Fibroblast of lung (primary cell): ENCODE measurements around the gene PDE4D. TPM values are rescaled to one million over a fixed set of nuclear protein-coding genes. Genes with fewer than 3 reads are reported as not detected.

Experiments used
- DNase-seq, 2 donors: peaks; one replicate each; pipeline versions ENCODE4 v3.0.0 to v3.0.0-alpha.2; 2010; ENCODE audit warnings: low read depth in 2 of 2
- H2AFZ ChIP-seq: 2 replicates; pipeline ENCODE4 v1.5.1; 2012; ENCODE audit warnings: low read length, control low read depth, inconsistent platforms
- H3K27ac ChIP-seq: 2 replicates; pipeline ENCODE4 v1.5.1; 2011; ENCODE audit warnings: low read length, control low read depth; ENCODE audit not compliant: insufficient read depth
- H3K27me3 ChIP-seq: 2 replicates; pipeline ENCODE4 v1.5.1; 2011; ENCODE audit warnings: mild to moderate bottlenecking, low read length; ENCODE audit not compliant: control insufficient read depth, insufficient read depth
- H3K36me3 ChIP-seq: 2 replicates; pipeline ENCODE4 v1.5.1; 2011; ENCODE audit warnings: low read length; ENCODE audit not compliant: control insufficient read depth, insufficient read depth
- H3K4me1 ChIP-seq: 2 replicates; pipeline ENCODE4 v1.5.1; 2011; ENCODE audit warnings: low read length; ENCODE audit not compliant: control insufficient read depth, insufficient read depth; ENCODE audit errors: extremely low read depth
- H3K4me2 ChIP-seq: 2 replicates; pipeline ENCODE4 v1.5.1; 2011; ENCODE audit warnings: low read length, control low read depth; ENCODE audit not compliant: insufficient read depth; ENCODE audit errors: extremely low read depth
- H3K4me3 ChIP-seq, 4 experiments: fragments of 200-600 bp in 1 of 4; sonication (generic) in 1 of 4; replicated peaks in 1 of 4; 2 replicates each; pipeline ENCODE4 v1.5.1; 2011 to 2016; ENCODE audit warnings: low read length in 4 of 4, low read depth in 3 of 4, mild to moderate bottlenecking in 3 of 4, control low read depth in 2 of 4, inconsistent platforms in 1 of 4, mixed read lengths in 1 of 4; ENCODE audit not compliant: insufficient read depth in 1 of 4; ENCODE audit errors: control extremely low read depth in 1 of 4
- H3K79me2 ChIP-seq: 2 replicates; pipeline ENCODE4 v1.5.1; 2012; ENCODE audit warnings: mild to moderate bottlenecking, low read length, inconsistent platforms; ENCODE audit not compliant: control insufficient read depth, insufficient read depth
- H3K9ac ChIP-seq: 2 replicates; pipeline ENCODE4 v1.5.1; 2011; ENCODE audit warnings: mild to moderate bottlenecking, low read length, control low read depth; ENCODE audit not compliant: insufficient read depth
- H3K9me3 ChIP-seq: 2 replicates; pipeline ENCODE4 v1.5.1; 2012; ENCODE audit warnings: low read depth, low read length; ENCODE audit not compliant: control insufficient read depth, insufficient read depth
- H4K20me1 ChIP-seq: 2 replicates; pipeline ENCODE4 v1.5.1; 2011; ENCODE audit warnings: low read length; ENCODE audit not compliant: control insufficient read depth, insufficient read depth; ENCODE audit errors: extremely low read depth
- CTCF ChIP-seq, 2 donors: IDR thresholded peaks in 1 of 2; conservative IDR thresholded peaks in 1 of 2; 1 replicate in 1 of 2; 2 replicates in 1 of 2; pipeline ENCODE4 v1.5.1; 2011 to 2012; ENCODE audit warnings: low read length in 2 of 2, control low read depth in 1 of 2, inconsistent platforms in 1 of 2, low read depth in 1 of 2, mild to moderate bottlenecking in 1 of 2
- EZH2 ChIP-seq: IDR thresholded peaks from 2 replicates; pipeline ENCODE4 v1.5.1; 2012; ENCODE audit warnings: low read length, control low read depth, mild to moderate bottlenecking; ENCODE audit errors: missing control alignments
- polyA plus RNA-seq, 2 donors: library from polyadenylated mRNA; depleted of rRNA in 1 of 2; stranded (reverse) in 1 of 2; unstranded in 1 of 2; fragments of >200 nt; gene quantifications; 2 replicates each; pipeline ENCODE4 v1.2.1, GENCODE V29; 2011 to 2012; ENCODE audit warnings: missing spikeins in 1 of 2
- total RNA-seq: library from RNA; depleted of rRNA; stranded (reverse); fragments of >200 nt; gene quantifications from 2 replicates; pipeline ENCODE4 v1.2.1, GENCODE V29; 2014

PDE4D gene
- total and polyA plus RNA-seq, 2 donors (not counting 1 experiment from before 2014, with no cell fraction given): 2.1 to 8.3 TPM

- no peaks in the 10 kb centered on the region for H3K4me1 ChIP-seq
- no peaks in the 10 kb centered on the region for H3K27me3 ChIP-seq
- TF ChIP-seq EZH2 (no peak), CTCF (conservative IDR thresholded peaks at IDR 0.05 in 1 of 2, IDR thresholded peaks at IDR 0.05 in 1 of 2; ENCODE audit: low read depth in 1 of 2, low read length in 2 of 2) (no peak)
- H3K27ac ChIP-seq: no peak overlapping the region
- no peak overlapping the region for H3K9ac ChIP-seq
- H3K4me3 ChIP-seq: no peak overlapping the region
- DNase-seq: no peak
- H3K36me3 ChIP-seq: no peaks in the 10 kb centered on the region
- H3K79me2 ChIP-seq: no peaks in the 10 kb centered on the region
- no peaks in the 10 kb centered on the region for H4K20me1 ChIP-seq
- no peak overlapping the region for H3K4me2 ChIP-seq
- H2AFZ ChIP-seq: no peak overlapping the region
- H3K9me3 ChIP-seq: no peaks in the 10 kb centered on the region
Measured at GRCh38 chr5:58985759-58986158, 907.8 kb downstream of the PDE4D start.

- Histone ChIP-seq H3K4me1 (no peaks in the 10 kb centered on the region), H3K9me3 (no peaks in the 10 kb centered on the region), H3K36me3 (no peaks in the 10 kb centered on the region), H3K27ac (no peak overlapping the region), H2AFZ (no peak overlapping the region), H4K20me1 (no peaks in the 10 kb centered on the region), H3K27me3 (no peaks in the 10 kb centered on the region), H3K4me3 (no peak overlapping the region), H3K4me2 (no peak overlapping the region), H3K9ac (no peak overlapping the region), H3K79me2 (no peaks in the 10 kb centered on the region)
- TF ChIP-seq EZH2 (no peak), CTCF (conservative IDR thresholded peaks at IDR 0.05 in 1 of 2, IDR thresholded peaks at IDR 0.05 in 1 of 2; ENCODE audit: low read depth in 1 of 2, low read length in 2 of 2) (no peak)
- no peak for DNase-seq
Measured at GRCh38 chr5:58985311-58985710, 908.2 kb downstream of the PDE4D start.

- no peaks in the 10 kb centered on the region for H3K36me3 ChIP-seq
Measured at GRCh38 chr5:58983526-58984452, 909.7 kb downstream of the PDE4D start.

More at GRCh38 chr5:58983526-58984452, 909.7 kb downstream of the PDE4D start:
- DNase-seq: peak in 1 of 2 donors; percentile 12
- no peak overlapping the region for H3K9ac ChIP-seq
- H3K79me2 ChIP-seq: no peaks in the 10 kb centered on the region
- H3K4me1 ChIP-seq: no peaks in the 10 kb centered on the region
- no peaks in the 10 kb centered on the region for H4K20me1 ChIP-seq
- no peaks in the 10 kb centered on the region for H3K9me3 ChIP-seq
- no peak overlapping the region for H2AFZ ChIP-seq
- no peak overlapping the region for H3K27ac ChIP-seq
- no peaks in the 10 kb centered on the region for H3K27me3 ChIP-seq
- TF ChIP-seq EZH2: no peak
- no peak for TF ChIP-seq CTCF (conservative IDR thresholded peaks at IDR 0.05 in 1 of 2, IDR thresholded peaks at IDR 0.05 in 1 of 2; ENCODE audit: low read depth in 1 of 2, low read length in 2 of 2)
- no peak overlapping the region for H3K4me2 ChIP-seq
- H3K4me3 ChIP-seq: no peak overlapping the region
